ENCODE measurements around the gene BAHCC1.
"Not testable (repeated sequence)": the region's sequence is repeated elsewhere in the genome, so short reads cannot be mapped to it uniquely, and the experiment has no call there.

The BAHCC1 gene

DNA sequence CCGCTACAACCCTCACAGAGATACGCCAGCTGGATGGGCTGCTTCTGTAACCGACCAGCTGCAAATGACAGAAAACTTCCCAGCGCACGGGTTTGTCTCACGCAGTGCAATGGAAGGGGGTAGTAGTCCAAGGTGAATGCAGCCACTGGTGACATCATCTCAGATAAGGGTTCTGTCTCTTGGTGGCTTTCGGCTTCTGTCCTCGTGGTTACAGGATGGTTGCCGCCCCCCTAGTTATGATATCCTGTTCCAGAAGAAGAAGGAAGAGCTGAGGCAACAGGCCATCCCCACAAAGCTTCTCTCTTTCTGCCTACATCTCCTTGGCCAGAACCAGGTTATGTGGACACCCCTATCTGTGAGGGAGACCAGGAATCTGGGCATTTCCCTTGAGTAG, 40.3 kb upstream of the BAHCC1 start:
- Histone ChIP-seq H3K9me3 (ENCODE audit: insufficient read depth, low read depth, low read length) (no peaks in the 10 kb centered on the region), H3K9me2 (replicated peaks; ENCODE audit: low read depth, low read length) (no peaks in the 10 kb centered on the region), H3K79me2 (ENCODE audit: insufficient read depth, low read length) (no peaks in the 10 kb centered on the region), H3K4me1 (ENCODE audit: insufficient read depth, low read length, poor library complexity, severe bottlenecking) (peaks cover 8% of the 10 kb centered on the region), H3K36me3 (ENCODE audit: insufficient read depth, low read length) (no peaks in the 10 kb centered on the region), H3F3A (ENCODE audit: low read depth) (no peaks in the 10 kb centered on the region), H3K27me3 (ENCODE audit: insufficient read depth, low read length, poor library complexity, severe bottlenecking) (no peaks in the 10 kb centered on the region), H3K9ac (ENCODE audit: low read depth, low read length, poor library complexity, severe bottlenecking) (no peak overlapping the region), H2AFZ (ENCODE audit: low read length) (peak overlapping the region; percentile 46; the same call in 1 of the 2 replicates), H3K4me3 (ENCODE audit: low read length, poor library complexity, severe bottlenecking) (no peak overlapping the region), H3K4me2 (ENCODE audit: low read depth, low read length, poor library complexity, severe bottlenecking) (no peak overlapping the region), H4K20me1 (ENCODE audit: insufficient read depth, low read length, poor library complexity, severe bottlenecking) (no peaks in the 10 kb centered on the region)
- TF ChIP-seq EZH2phosphoT487 (IDR thresholded peaks at IDR 0.05; ENCODE audit: borderline replicate concordance) (no peak), CTCF (conservative IDR thresholded peaks at IDR 0.05; ENCODE audit: low read length) (no peak)

- Histone ChIP-seq H3F3A (ENCODE audit: low read depth) (no peaks in the 10 kb centered on the region), H4K20me1 (ENCODE audit: insufficient read depth, low read length, poor library complexity, severe bottlenecking) (no peaks in the 10 kb centered on the region), H3K79me2 (ENCODE audit: insufficient read depth, low read length) (no peaks in the 10 kb centered on the region; the same call in 1 of the 2 replicates), H3K9me2 (replicated peaks; ENCODE audit: low read depth, low read length) (no peaks in the 10 kb centered on the region), H3K9me3 (ENCODE audit: insufficient read depth, low read depth, low read length) (no peaks in the 10 kb centered on the region), H3K36me3 (ENCODE audit: insufficient read depth, low read length) (no peaks in the 10 kb centered on the region), H3K4me2 (ENCODE audit: low read depth, low read length, poor library complexity, severe bottlenecking) (no peak overlapping the region), H2AFZ (ENCODE audit: low read length) (no peak overlapping the region), H3K27me3 (ENCODE audit: insufficient read depth, low read length, poor library complexity, severe bottlenecking) (no peaks in the 10 kb centered on the region), H3K4me1 (ENCODE audit: insufficient read depth, low read length, poor library complexity, severe bottlenecking) (peaks cover 14% of the 10 kb centered on the region), H3K4me3 (ENCODE audit: low read length, poor library complexity, severe bottlenecking) (no peak overlapping the region), H3K9ac (ENCODE audit: low read depth, low read length, poor library complexity, severe bottlenecking) (no peak overlapping the region)
- TF ChIP-seq CTCF (conservative IDR thresholded peaks at IDR 0.05; ENCODE audit: low read length) (no peak), EZH2phosphoT487 (IDR thresholded peaks at IDR 0.05; ENCODE audit: borderline replicate concordance) (no peak)
These were observed 36.0 kb upstream of the BAHCC1 start for GRCh38 chr17:81359218-81359617.

- H3K9ac ChIP-seq (ENCODE audit: low read depth, low read length, poor library complexity, severe bottlenecking); H3K4me3 ChIP-seq (ENCODE audit: low read length, poor library complexity, severe bottlenecking); H3K9me2 ChIP-seq (replicated peaks; ENCODE audit: low read depth, low read length); H3K79me2 ChIP-seq (ENCODE audit: insufficient read depth, low read length); H3K9me3 ChIP-seq (ENCODE audit: insufficient read depth, low read depth, low read length); H4K20me1 ChIP-seq (ENCODE audit: insufficient read depth, low read length, poor library complexity, severe bottlenecking); H2AFZ ChIP-seq (ENCODE audit: low read length); H3K27me3 ChIP-seq (ENCODE audit: insufficient read depth, low read length, poor library complexity, severe bottlenecking); H3K36me3 ChIP-seq (ENCODE audit: insufficient read depth, low read length); H3F3A ChIP-seq (ENCODE audit: low read depth): not testable (repeated sequence)
- Histone ChIP-seq H3K4me2 (ENCODE audit: low read depth, low read length, poor library complexity, severe bottlenecking) (peak overlapping the region; percentile 13), H3K4me1 (ENCODE audit: insufficient read depth, low read length, poor library complexity, severe bottlenecking) (peaks cover 28% of the 10 kb centered on the region)
These were observed 33.3 kb upstream of the BAHCC1 start for GRCh38 chr17:81362001-81362400.
